H1 (cell line): Measurements from ENCODE around the gene PPP1R3C. TPM values are rescaled to one million over a fixed set of nuclear protein-coding genes. Genes with fewer than 3 reads are reported as not detected.

Source experiments
- CBX8 ChIP-seq: fragments of 300-800, 300-1000 bp; sonication (generic); IDR thresholded peaks from 2 replicates; pipeline ENCODE4 v1.7.1; 2016; ENCODE audit warnings: low read depth, low read length, borderline replicate concordance
- EGR1 ChIP-seq: IDR thresholded peaks from 2 replicates; pipeline ENCODE4 v1.6.1; 2011; ENCODE audit warnings: low read depth, low read length, borderline replicate concordance
- EP300 ChIP-seq, 2 experiments: IDR thresholded peaks; 1 replicate in 1 of 2; 2 replicates in 1 of 2; pipeline ENCODE4 v1.6.1; 2011 to 2012; ENCODE audit warnings: low read depth in 2 of 2, low read length in 2 of 2, mild to moderate bottlenecking in 2 of 2, borderline replicate concordance in 1 of 2, inconsistent platforms in 1 of 2, moderate library complexity in 1 of 2
- JUN ChIP-seq: IDR thresholded peaks from 2 replicates; pipeline ENCODE4 v1.6.1; 2011; ENCODE audit warnings: low read depth, mild to moderate bottlenecking, improper control_type of control experiment, low read length
- KDM4A ChIP-seq: IDR thresholded peaks from one replicate; pipeline ENCODE4 v1.7.1; 2012; ENCODE audit warnings: low read depth, mild to moderate bottlenecking, moderate library complexity, low read length, inconsistent platforms; ENCODE audit not compliant: severe bottlenecking
- POLR2AphosphoS5 ChIP-seq: IDR thresholded peaks from 2 replicates; pipeline ENCODE4 v1.6.1; 2011; ENCODE audit warnings: low read depth, low read length
- RXRA ChIP-seq: IDR thresholded peaks from 2 replicates; pipeline ENCODE4 v1.6.1; 2011; ENCODE audit warnings: low read depth, mild to moderate bottlenecking, low read length, moderate library complexity; ENCODE audit not compliant: insufficient read depth
- SAP30 ChIP-seq: fragments of 300-600 bp; sonication (generic); IDR thresholded peaks from 2 replicates; pipeline ENCODE4 v1.7.1; 2012; ENCODE audit warnings: low read length, moderate library complexity, mild to moderate bottlenecking, inconsistent platforms; ENCODE audit not compliant: insufficient read depth, insufficient replicate concordance
- SIRT6 ChIP-seq: IDR thresholded peaks from one replicate; pipeline ENCODE4 v1.7.1; 2012; ENCODE audit warnings: low read length, inconsistent platforms
- TAF1 ChIP-seq: IDR thresholded peaks from 2 replicates; pipeline ENCODE4 v1.6.1; 2011; ENCODE audit warnings: mild to moderate bottlenecking, low read depth, low read length
- TEAD4 ChIP-seq: IDR thresholded peaks from 2 replicates; pipeline ENCODE4 v1.6.1; 2012; ENCODE audit warnings: low read depth, low read length, inconsistent platforms, mixed read lengths
- YY1 ChIP-seq: IDR thresholded peaks from 2 replicates; pipeline ENCODE4 v1.6.1; 2011; ENCODE audit warnings: low read depth, mild to moderate bottlenecking, low read length
- polyA plus RNA-seq, 7 experiments: library from polyadenylated mRNA; depleted of rRNA in 3 of 7; stranded (reverse) in 5 of 7; unstranded in 2 of 7; fragments of >200 nt in 5 of 7; fragments of 200-250 nt in 2 of 7; gene quantifications; 1 replicate in 5 of 7; 2 replicates in 1 of 7; 4 replicates in 1 of 7; pipeline versions ENCODE4 v1.2.1 to v1.2.3, GENCODE V29; 2011 to 2013; ENCODE audit warnings: missing spikeins in 2 of 7, mixed read lengths in 2 of 7
- total RNA-seq: library from RNA; stranded (reverse); fragmentation: NEBNext Ultra II Directional; extraction: Animal tissue kit (Norgen Biotek cat#: 25700); gene quantifications from 2 replicates; pipeline ENCODE4 v1.2.1, GENCODE V29; 2021
- TF ChIP-seq, protein P1 (sequence below): fragments of 300-600 bp; sonication (generic); IDR thresholded peaks from 2 replicates; pipeline ENCODE4 v1.7.1; 2012; ENCODE audit warnings: low read length, moderate library complexity, mild to moderate bottlenecking, inconsistent platforms; ENCODE audit not compliant: insufficient replicate concordance

The PPP1R3C gene
- total and polyA plus RNA-seq, 2 of the 8 experiments (the other 6 are each of a cell fraction or from before 2014, with no cell fraction given) = 1.3 TPM

DNA sequence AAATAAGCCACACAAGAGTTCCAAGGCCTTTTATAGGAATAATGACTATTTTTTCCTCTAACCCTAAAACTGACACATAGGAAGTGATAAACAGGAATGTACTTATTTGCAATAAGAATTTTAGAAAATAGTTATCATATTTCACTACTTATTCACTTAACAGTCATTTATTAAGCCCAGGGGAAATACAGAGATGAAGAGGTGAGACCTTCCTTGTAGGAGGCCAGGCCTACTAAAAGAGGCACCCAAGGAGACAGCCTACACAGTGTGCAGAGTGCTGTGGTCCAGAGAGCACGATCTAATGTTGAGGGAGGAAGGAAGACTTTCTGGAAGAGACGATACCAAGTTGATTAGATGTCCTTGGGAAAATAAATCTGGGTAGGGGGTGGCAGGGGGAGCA lies 45.0 kb upstream of the PPP1R3C start (continued):
- TF ChIP-seq, protein P1, sequence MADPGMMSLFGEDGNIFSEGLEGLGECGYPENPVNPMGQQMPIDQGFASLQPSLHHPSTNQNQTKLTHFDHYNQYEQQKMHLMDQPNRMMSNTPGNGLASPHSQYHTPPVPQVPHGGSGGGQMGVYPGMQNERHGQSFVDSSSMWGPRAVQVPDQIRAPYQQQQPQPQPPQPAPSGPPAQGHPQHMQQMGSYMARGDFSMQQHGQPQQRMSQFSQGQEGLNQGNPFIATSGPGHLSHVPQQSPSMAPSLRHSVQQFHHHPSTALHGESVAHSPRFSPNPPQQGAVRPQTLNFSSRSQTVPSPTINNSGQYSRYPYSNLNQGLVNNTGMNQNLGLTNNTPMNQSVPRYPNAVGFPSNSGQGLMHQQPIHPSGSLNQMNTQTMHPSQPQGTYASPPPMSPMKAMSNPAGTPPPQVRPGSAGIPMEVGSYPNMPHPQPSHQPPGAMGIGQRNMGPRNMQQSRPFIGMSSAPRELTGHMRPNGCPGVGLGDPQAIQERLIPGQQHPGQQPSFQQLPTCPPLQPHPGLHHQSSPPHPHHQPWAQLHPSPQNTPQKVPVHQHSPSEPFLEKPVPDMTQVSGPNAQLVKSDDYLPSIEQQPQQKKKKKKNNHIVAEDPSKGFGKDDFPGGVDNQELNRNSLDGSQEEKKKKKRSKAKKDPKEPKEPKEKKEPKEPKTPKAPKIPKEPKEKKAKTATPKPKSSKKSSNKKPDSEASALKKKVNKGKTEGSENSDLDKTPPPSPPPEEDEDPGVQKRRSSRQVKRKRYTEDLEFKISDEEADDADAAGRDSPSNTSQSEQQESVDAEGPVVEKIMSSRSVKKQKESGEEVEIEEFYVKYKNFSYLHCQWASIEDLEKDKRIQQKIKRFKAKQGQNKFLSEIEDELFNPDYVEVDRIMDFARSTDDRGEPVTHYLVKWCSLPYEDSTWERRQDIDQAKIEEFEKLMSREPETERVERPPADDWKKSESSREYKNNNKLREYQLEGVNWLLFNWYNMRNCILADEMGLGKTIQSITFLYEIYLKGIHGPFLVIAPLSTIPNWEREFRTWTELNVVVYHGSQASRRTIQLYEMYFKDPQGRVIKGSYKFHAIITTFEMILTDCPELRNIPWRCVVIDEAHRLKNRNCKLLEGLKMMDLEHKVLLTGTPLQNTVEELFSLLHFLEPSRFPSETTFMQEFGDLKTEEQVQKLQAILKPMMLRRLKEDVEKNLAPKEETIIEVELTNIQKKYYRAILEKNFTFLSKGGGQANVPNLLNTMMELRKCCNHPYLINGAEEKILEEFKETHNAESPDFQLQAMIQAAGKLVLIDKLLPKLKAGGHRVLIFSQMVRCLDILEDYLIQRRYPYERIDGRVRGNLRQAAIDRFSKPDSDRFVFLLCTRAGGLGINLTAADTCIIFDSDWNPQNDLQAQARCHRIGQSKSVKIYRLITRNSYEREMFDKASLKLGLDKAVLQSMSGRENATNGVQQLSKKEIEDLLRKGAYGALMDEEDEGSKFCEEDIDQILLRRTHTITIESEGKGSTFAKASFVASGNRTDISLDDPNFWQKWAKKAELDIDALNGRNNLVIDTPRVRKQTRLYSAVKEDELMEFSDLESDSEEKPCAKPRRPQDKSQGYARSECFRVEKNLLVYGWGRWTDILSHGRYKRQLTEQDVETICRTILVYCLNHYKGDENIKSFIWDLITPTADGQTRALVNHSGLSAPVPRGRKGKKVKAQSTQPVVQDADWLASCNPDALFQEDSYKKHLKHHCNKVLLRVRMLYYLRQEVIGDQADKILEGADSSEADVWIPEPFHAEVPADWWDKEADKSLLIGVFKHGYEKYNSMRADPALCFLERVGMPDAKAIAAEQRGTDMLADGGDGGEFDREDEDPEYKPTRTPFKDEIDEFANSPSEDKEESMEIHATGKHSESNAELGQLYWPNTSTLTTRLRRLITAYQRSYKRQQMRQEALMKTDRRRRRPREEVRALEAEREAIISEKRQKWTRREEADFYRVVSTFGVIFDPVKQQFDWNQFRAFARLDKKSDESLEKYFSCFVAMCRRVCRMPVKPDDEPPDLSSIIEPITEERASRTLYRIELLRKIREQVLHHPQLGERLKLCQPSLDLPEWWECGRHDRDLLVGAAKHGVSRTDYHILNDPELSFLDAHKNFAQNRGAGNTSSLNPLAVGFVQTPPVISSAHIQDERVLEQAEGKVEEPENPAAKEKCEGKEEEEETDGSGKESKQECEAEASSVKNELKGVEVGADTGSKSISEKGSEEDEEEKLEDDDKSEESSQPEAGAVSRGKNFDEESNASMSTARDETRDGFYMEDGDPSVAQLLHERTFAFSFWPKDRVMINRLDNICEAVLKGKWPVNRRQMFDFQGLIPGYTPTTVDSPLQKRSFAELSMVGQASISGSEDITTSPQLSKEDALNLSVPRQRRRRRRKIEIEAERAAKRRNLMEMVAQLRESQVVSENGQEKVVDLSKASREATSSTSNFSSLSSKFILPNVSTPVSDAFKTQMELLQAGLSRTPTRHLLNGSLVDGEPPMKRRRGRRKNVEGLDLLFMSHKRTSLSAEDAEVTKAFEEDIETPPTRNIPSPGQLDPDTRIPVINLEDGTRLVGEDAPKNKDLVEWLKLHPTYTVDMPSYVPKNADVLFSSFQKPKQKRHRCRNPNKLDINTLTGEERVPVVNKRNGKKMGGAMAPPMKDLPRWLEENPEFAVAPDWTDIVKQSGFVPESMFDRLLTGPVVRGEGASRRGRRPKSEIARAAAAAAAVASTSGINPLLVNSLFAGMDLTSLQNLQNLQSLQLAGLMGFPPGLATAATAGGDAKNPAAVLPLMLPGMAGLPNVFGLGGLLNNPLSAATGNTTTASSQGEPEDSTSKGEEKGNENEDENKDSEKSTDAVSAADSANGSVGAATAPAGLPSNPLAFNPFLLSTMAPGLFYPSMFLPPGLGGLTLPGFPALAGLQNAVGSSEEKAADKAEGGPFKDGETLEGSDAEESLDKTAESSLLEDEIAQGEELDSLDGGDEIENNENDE = no peak
- no peak for TF ChIP-seq SIRT6
- no peak for TF ChIP-seq TAF1
- no peak for TF ChIP-seq YY1
- no peak for TF ChIP-seq EGR1
- no peak for TF ChIP-seq JUN
- no peak for TF ChIP-seq RXRA
- no peak for TF ChIP-seq CBX8
- TF ChIP-seq TEAD4 = no peak
- no peak for TF ChIP-seq SAP30
- TF ChIP-seq KDM4A = no peak
- no peak for TF ChIP-seq POLR2AphosphoS5
- TF ChIP-seq EP300 (IDR thresholded peaks at IDR 0.05; ENCODE audit: borderline replicate concordance in 1 of 2, low read depth in 2 of 2, low read length in 2 of 2) = no peak
